Measurements from ENCODE around the gene VPS11. TPM values are rescaled to one million over a fixed set of nuclear protein-coding genes. Genes with fewer than 3 reads are reported as not detected.
A peak's percentile ranks its signal among the peaks of the same experiment; 100 is the strongest.

Gene VPS11
- total RNA-seq, 1 donor, result 24.6 TPM

- TF ChIP-seq CTCF (IDR thresholded peaks at IDR 0.05; ENCODE audit: insufficient read depth, low read depth, low read length), result no peak
- peak; percentile 41 for DNase-seq (ENCODE audit: low read depth)
- H3K4me3 ChIP-seq (ENCODE audit: low read depth, low read length), result no peak overlapping the region
These were observed 48.0 kb downstream of the VPS11 start for GRCh38 chr11:119115484-119116234.

GRCh38 chr11:119116235-119116594 is 48.6 kb downstream of the VPS11 start:
- TF ChIP-seq CTCF (IDR thresholded peaks at IDR 0.05; ENCODE audit: insufficient read depth, low read depth, low read length), result no peak
- no peak overlapping the region for H3K4me3 ChIP-seq (ENCODE audit: low read depth, low read length)
- DNase-seq (ENCODE audit: low read depth), result no peak

GRCh38 chr11:119116601-119117000 is 49.0 kb downstream of the VPS11 start:
- no peak for DNase-seq (ENCODE audit: low read depth)
- H3K4me3 ChIP-seq (ENCODE audit: low read depth, low read length), result no peak overlapping the region
- no peak for TF ChIP-seq CTCF (IDR thresholded peaks at IDR 0.05; ENCODE audit: insufficient read depth, low read depth, low read length)

- DNase-seq (ENCODE audit: low read depth), result no peak
- no peak overlapping the region for H3K4me3 ChIP-seq (ENCODE audit: low read depth, low read length)
- no peak for TF ChIP-seq CTCF (IDR thresholded peaks at IDR 0.05; ENCODE audit: insufficient read depth, low read depth, low read length)
These were observed 49.5 kb downstream of the VPS11 start for GRCh38 chr11:119117004-119117706.

GRCh38 chr11:119118227-119118626 is 50.6 kb downstream of the VPS11 start:
- no peak for TF ChIP-seq CTCF (IDR thresholded peaks at IDR 0.05; ENCODE audit: insufficient read depth, low read depth, low read length)
- no peak overlapping the region for H3K4me3 ChIP-seq (ENCODE audit: low read depth, low read length)
- no peak for DNase-seq (ENCODE audit: low read depth)

- no peak overlapping the region for H3K4me3 ChIP-seq (ENCODE audit: low read depth, low read length)
- DNase-seq (ENCODE audit: low read depth), result no peak
- TF ChIP-seq CTCF (IDR thresholded peaks at IDR 0.05; ENCODE audit: insufficient read depth, low read depth, low read length), result no peak
These were observed 51.3 kb downstream of the VPS11 start for GRCh38 chr11:119118946-119119345.
